ENCODE measurements around the gene VIPR2. TPM values are rescaled to one million over a fixed set of nuclear protein-coding genes. Genes with fewer than 3 reads are reported as not detected.

Gene VIPR2
- total and polyA plus RNA-seq, 2 experiments from 2014 or later: 1.3 to 2.7 TPM

GRCh38 chr7:159114096-159114495 is 30.6 kb downstream of the VIPR2 start (continued):
- TF ChIP-seq REST (IDR thresholded peaks at IDR 0.05; ENCODE audit: unreplicated experiment) (no peak), NANOG (IDR thresholded peaks at IDR 0.05; ENCODE audit: borderline replicate concordance) (no peak), EZH2phosphoT487 (IDR thresholded peaks at IDR 0.05; ENCODE audit: unreplicated experiment) (no peak), JUNB (IDR thresholded peaks at IDR 0.05; ENCODE audit: unreplicated experiment) (no peak)

- H3K4me2 ChIP-seq: no peak overlapping the region
- H3F3A ChIP-seq (replicated peaks; ENCODE audit: low read depth): no peaks in the 10 kb centered on the region
- H3K4me1 Mint-ChIP-seq: peaks cover 13% of the 10 kb centered on the region
- H2AFZ ChIP-seq: 0 out of 2 replicates have a peak overlapping the region, but pooled peaks have one; percentile 76
- no peak overlapping the region for H3K27ac Mint-ChIP-seq
- H3K4me3 ChIP-seq: no peak overlapping the region
- no peaks in the 10 kb centered on the region for H3K36me3 ChIP-seq (ENCODE audit: insufficient read depth)
- no peak overlapping the region for H3K27ac ChIP-seq (ENCODE audit: low read depth)
- H3K27me3 Mint-ChIP-seq (ENCODE audit: insufficient read depth, low read depth, poor library complexity): peaks cover 1% of the 10 kb centered on the region
- no peak for ATAC-seq
- no peaks in the 10 kb centered on the region for H3K9me2 ChIP-seq (ENCODE audit: insufficient read depth)
- H3K79me2 ChIP-seq (replicated peaks; ENCODE audit: insufficient read depth): no peaks in the 10 kb centered on the region
- no peak for DNase-seq (ENCODE audit: low spot score)
- H3K36me3 Mint-ChIP-seq (ENCODE audit: low read depth): no peaks in the 10 kb centered on the region; the same call in 1 of the 3 replicates
- H3K4me3 Mint-ChIP-seq: no peak overlapping the region
- peaks cover 76% of the 10 kb centered on the region for H3K9me3 Mint-ChIP-seq
- H3K4me1 ChIP-seq (ENCODE audit: insufficient read depth): 0 out of 2 replicates have a peak, but pooled peaks cover 6% of the 10 kb centered on the region
- no peaks in the 10 kb centered on the region for H4K20me1 ChIP-seq (replicated peaks; ENCODE audit: insufficient read depth)
- no peaks in the 10 kb centered on the region for H3K27me3 ChIP-seq (ENCODE audit: insufficient read depth)
- TF ChIP-seq JUNB (IDR thresholded peaks at IDR 0.05; ENCODE audit: unreplicated experiment): no peak
- TF ChIP-seq EZH2phosphoT487 (IDR thresholded peaks at IDR 0.05; ENCODE audit: unreplicated experiment): no peak
- no peak for TF ChIP-seq CREB1 (CRISPR knock-in tag; IDR thresholded peaks at IDR 0.05; ENCODE audit: low read depth)
- no peak for TF ChIP-seq CTCF (conservative IDR thresholded peaks at IDR 0.05; ENCODE audit: low read depth in 2 of 2)
- no peak for TF ChIP-seq REST (IDR thresholded peaks at IDR 0.05; ENCODE audit: unreplicated experiment)
- TF ChIP-seq EZH2 (IDR thresholded peaks at IDR 0.05; ENCODE audit: low read depth, unreplicated experiment): no peak
- no peak for TF ChIP-seq POLR2AphosphoS5 (IDR thresholded peaks at IDR 0.05; ENCODE audit: low read depth)
- no peak for TF ChIP-seq ETS1 (IDR thresholded peaks at IDR 0.05)
- TF ChIP-seq STAT1 (IDR thresholded peaks at IDR 0.05; ENCODE audit: unreplicated experiment): no peak
Observed at GRCh38 chr7:159113056-159113455, 31.6 kb downstream of the VIPR2 start.

All from GM23338 (cell line).